ENCODE measurements around the gene GPR156. TPM values are rescaled to one million over a fixed set of nuclear protein-coding genes. Genes with fewer than 3 reads are reported as not detected.

The GPR156 gene
- polyA plus RNA-seq, 1 donor from 2014 or later: 0.22 TPM

- Histone ChIP-seq H3K9me2 (ENCODE audit: insufficient read depth, low read length) (no peaks in the 10 kb centered on the region), H3K27me3 (ENCODE audit: insufficient read depth, low read depth, low read length) (no peaks in the 10 kb centered on the region), H2AFZ (ENCODE audit: low read depth, low read length) (no peak overlapping the region), H3K9me3 (ENCODE audit: low read length) (no peaks in the 10 kb centered on the region), H3K9ac (ENCODE audit: low read length) (no peak overlapping the region), H3K4me2 (ENCODE audit: low read length) (no peak overlapping the region), H3F3A (ENCODE audit: insufficient read depth, low read length, poor library complexity, severe bottlenecking) (no peaks in the 10 kb centered on the region), H4K20me1 (ENCODE audit: insufficient read depth) (no peaks in the 10 kb centered on the region), H3K4me3 (ENCODE audit: low read length) (no peak overlapping the region), H3K79me2 (replicated peaks; ENCODE audit: insufficient read depth, low read length) (no peaks in the 10 kb centered on the region), H3K36me3 (ENCODE audit: insufficient read depth, low read length) (no peaks in the 10 kb centered on the region), H3K27ac (ENCODE audit: low read length) (no peak overlapping the region)
- no peak for TF ChIP-seq MXI1 (conservative IDR thresholded peaks at IDR 0.05; ENCODE audit: poor library complexity, severe bottlenecking)
- no peak for TF ChIP-seq EZH2 (IDR thresholded peaks at IDR 0.05; ENCODE audit: borderline replicate concordance, insufficient read depth, low read length, poor library complexity, severe bottlenecking)
- no peak for TF ChIP-seq SMC3 (conservative IDR thresholded peaks at IDR 0.05; ENCODE audit: poor library complexity)
- TF ChIP-seq, protein P1, sequence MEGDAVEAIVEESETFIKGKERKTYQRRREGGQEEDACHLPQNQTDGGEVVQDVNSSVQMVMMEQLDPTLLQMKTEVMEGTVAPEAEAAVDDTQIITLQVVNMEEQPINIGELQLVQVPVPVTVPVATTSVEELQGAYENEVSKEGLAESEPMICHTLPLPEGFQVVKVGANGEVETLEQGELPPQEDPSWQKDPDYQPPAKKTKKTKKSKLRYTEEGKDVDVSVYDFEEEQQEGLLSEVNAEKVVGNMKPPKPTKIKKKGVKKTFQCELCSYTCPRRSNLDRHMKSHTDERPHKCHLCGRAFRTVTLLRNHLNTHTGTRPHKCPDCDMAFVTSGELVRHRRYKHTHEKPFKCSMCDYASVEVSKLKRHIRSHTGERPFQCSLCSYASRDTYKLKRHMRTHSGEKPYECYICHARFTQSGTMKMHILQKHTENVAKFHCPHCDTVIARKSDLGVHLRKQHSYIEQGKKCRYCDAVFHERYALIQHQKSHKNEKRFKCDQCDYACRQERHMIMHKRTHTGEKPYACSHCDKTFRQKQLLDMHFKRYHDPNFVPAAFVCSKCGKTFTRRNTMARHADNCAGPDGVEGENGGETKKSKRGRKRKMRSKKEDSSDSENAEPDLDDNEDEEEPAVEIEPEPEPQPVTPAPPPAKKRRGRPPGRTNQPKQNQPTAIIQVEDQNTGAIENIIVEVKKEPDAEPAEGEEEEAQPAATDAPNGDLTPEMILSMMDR (IDR thresholded peaks at IDR 0.05; ENCODE audit: poor library complexity, severe bottlenecking): no peak
- TF ChIP-seq POLR2AphosphoS5 (IDR thresholded peaks at IDR 0.05): no peak
- TF ChIP-seq, protein P2, sequence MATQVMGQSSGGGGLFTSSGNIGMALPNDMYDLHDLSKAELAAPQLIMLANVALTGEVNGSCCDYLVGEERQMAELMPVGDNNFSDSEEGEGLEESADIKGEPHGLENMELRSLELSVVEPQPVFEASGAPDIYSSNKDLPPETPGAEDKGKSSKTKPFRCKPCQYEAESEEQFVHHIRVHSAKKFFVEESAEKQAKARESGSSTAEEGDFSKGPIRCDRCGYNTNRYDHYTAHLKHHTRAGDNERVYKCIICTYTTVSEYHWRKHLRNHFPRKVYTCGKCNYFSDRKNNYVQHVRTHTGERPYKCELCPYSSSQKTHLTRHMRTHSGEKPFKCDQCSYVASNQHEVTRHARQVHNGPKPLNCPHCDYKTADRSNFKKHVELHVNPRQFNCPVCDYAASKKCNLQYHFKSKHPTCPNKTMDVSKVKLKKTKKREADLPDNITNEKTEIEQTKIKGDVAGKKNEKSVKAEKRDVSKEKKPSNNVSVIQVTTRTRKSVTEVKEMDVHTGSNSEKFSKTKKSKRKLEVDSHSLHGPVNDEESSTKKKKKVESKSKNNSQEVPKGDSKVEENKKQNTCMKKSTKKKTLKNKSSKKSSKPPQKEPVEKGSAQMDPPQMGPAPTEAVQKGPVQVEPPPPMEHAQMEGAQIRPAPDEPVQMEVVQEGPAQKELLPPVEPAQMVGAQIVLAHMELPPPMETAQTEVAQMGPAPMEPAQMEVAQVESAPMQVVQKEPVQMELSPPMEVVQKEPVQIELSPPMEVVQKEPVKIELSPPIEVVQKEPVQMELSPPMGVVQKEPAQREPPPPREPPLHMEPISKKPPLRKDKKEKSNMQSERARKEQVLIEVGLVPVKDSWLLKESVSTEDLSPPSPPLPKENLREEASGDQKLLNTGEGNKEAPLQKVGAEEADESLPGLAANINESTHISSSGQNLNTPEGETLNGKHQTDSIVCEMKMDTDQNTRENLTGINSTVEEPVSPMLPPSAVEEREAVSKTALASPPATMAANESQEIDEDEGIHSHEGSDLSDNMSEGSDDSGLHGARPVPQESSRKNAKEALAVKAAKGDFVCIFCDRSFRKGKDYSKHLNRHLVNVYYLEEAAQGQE (IDR thresholded peaks at IDR 0.05; ENCODE audit: borderline replicate concordance): no peak
- no peak for TF ChIP-seq RAD21 (conservative IDR thresholded peaks at IDR 0.05)
- no peak for TF ChIP-seq EP300 (conservative IDR thresholded peaks at IDR 0.05; ENCODE audit: poor library complexity, severe bottlenecking)
- TF ChIP-seq TAF1 (IDR thresholded peaks at IDR 0.05; ENCODE audit: low read depth): no peak
Measured at GRCh38 chr3:120304616-120305015, 19.6 kb upstream of the GPR156 start.

DNA sequence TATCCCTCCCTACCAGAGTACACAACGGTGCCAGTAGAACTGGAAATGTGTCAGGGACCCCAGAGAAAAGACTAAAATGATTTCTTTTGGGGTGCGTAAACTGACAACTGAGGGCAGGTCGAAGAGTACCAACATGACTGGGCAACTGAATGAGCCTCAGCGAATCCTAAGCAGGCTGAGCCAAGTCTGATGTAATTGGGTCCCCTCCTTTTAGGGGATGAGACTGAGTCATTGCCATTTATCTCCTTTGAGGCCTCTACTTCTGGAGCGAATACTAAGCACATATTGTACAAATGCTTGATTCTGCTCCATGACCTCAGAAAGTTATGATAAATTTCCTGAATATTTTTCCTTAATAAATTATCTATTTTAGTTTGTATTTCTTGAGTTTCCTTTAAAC lies 17.3 kb upstream of the GPR156 start:
- Histone ChIP-seq H3K79me2 (replicated peaks; ENCODE audit: insufficient read depth, low read length) (no peaks in the 10 kb centered on the region), H3K4me2 (ENCODE audit: low read length) (no peak overlapping the region), H3K9me3 (ENCODE audit: low read length) (no peaks in the 10 kb centered on the region), H3F3A (ENCODE audit: insufficient read depth, low read length, poor library complexity, severe bottlenecking) (no peaks in the 10 kb centered on the region), H2AFZ (ENCODE audit: low read depth, low read length) (no peak overlapping the region), H3K27ac (ENCODE audit: low read length) (no peak overlapping the region), H3K4me3 (ENCODE audit: low read length) (no peak overlapping the region), H3K27me3 (ENCODE audit: insufficient read depth, low read depth, low read length) (no peaks in the 10 kb centered on the region), H3K9ac (ENCODE audit: low read length) (no peak overlapping the region), H3K36me3 (ENCODE audit: insufficient read depth, low read length) (no peaks in the 10 kb centered on the region), H4K20me1 (ENCODE audit: insufficient read depth) (no peaks in the 10 kb centered on the region), H3K9me2 (ENCODE audit: insufficient read depth, low read length) (no peaks in the 10 kb centered on the region)
- TF ChIP-seq EP300 (conservative IDR thresholded peaks at IDR 0.05; ENCODE audit: poor library complexity, severe bottlenecking): no peak

- no peak overlapping the region for H3K4me2 ChIP-seq (ENCODE audit: low read length)
- H2AFZ ChIP-seq (ENCODE audit: low read depth, low read length): no peak overlapping the region
Measured at GRCh38 chr3:120300971-120301370, 15.9 kb upstream of the GPR156 start.

More at GRCh38 chr3:120300971-120301370, 15.9 kb upstream of the GPR156 start:
- H3K27ac ChIP-seq (ENCODE audit: low read length): no peak overlapping the region
- H3K4me3 ChIP-seq (ENCODE audit: low read length): no peak overlapping the region
- no peak overlapping the region for H3K9ac ChIP-seq (ENCODE audit: low read length)
- no peaks in the 10 kb centered on the region for H3K79me2 ChIP-seq (replicated peaks; ENCODE audit: insufficient read depth, low read length)
- no peaks in the 10 kb centered on the region for H3K27me3 ChIP-seq (ENCODE audit: insufficient read depth, low read depth, low read length)
- no peaks in the 10 kb centered on the region for H3K36me3 ChIP-seq (ENCODE audit: insufficient read depth, low read length)
- no peaks in the 10 kb centered on the region for H3K9me3 ChIP-seq (ENCODE audit: low read length)
- no peaks in the 10 kb centered on the region for H4K20me1 ChIP-seq (ENCODE audit: insufficient read depth)
- no peaks in the 10 kb centered on the region for H3F3A ChIP-seq (ENCODE audit: insufficient read depth, low read length, poor library complexity, severe bottlenecking)
- TF ChIP-seq RAD21 (conservative IDR thresholded peaks at IDR 0.05) (no peak), POLR2AphosphoS5 (IDR thresholded peaks at IDR 0.05) (no peak), MXI1 (conservative IDR thresholded peaks at IDR 0.05; ENCODE audit: poor library complexity, severe bottlenecking) (no peak), EP300 (conservative IDR thresholded peaks at IDR 0.05; ENCODE audit: poor library complexity, severe bottlenecking) (no peak), SMC3 (conservative IDR thresholded peaks at IDR 0.05; ENCODE audit: poor library complexity) (no peak), TAF1 (IDR thresholded peaks at IDR 0.05; ENCODE audit: low read depth) (no peak)
- TF ChIP-seq, protein P2 (IDR thresholded peaks at IDR 0.05; ENCODE audit: borderline replicate concordance): no peak
- TF ChIP-seq, protein P1 (IDR thresholded peaks at IDR 0.05; ENCODE audit: poor library complexity, severe bottlenecking): no peak
- no peaks in the 10 kb centered on the region for H3K9me2 ChIP-seq (ENCODE audit: insufficient read depth, low read length)
